MM.1S (cell line): ENCODE results near the gene MGA.

ENCODE experiments used
- CTCF ChIP-seq: fragments of 300-600 bp; sonication (generic); IDR thresholded peaks from 2 replicates; pipeline ENCODE4 v1.5.1; 2016; ENCODE audit warnings: antibody characterized with exemption, low read length, mixed read lengths
- EZH2 ChIP-seq: fragments of 300-600 bp; sonication (generic); optimal IDR thresholded peaks from 2 replicates; pipeline ENCODE3; 2017; ENCODE audit warnings: low read depth, mild to moderate bottlenecking, antibody characterized with exemption, low read length, mixed read lengths
- EZH2phosphoT487 ChIP-seq: fragments of 300-600 bp; sonication (generic); IDR thresholded peaks from 2 replicates; pipeline ENCODE4 v1.6.1; 2018; ENCODE audit warnings: antibody characterized with exemption, low read length

DNA sequence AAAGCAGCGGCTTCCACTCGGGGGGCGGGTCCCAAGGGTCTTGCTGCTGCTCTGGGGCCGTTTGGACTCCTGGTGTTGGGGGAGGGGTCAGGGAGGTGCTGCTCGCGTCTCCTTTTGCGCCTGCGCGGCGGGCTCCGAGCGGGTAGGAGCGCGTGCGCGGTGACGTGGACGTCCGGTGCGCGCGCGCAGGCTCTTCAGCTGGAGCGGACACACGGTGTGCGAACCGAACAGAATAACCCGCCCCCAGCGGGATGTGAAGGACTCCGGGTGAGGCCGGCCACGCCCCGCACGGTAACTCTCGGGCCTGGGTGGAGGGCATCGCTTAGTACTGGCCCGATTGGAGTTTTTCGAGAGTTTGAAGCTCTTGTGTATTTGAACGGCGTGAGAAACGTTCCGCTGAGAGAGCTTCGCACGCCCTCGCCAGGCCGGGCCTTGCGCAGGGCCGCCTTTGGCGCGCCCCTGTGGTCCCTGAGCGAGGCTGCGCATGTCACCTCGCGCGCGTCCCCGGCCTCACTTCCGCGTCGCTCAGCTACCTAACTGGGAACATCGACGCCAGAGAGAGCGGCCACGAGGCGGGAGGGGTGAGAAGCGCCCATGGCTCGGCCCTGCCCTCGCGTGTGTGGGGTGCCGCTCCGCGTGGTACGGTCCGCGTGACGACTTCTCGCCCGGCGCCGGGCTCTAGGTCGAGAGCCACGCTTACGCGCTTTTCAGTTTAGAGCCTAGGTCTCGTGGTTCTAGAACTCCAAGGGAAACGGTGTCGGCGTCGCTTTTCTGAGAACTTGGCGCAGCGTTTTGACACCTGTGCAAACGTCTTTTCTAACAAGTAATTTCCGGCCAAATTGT lies at the start of gene MGA:
- TF ChIP-seq CTCF (no peak; the same call in 1 of the 2 replicates), EZH2phosphoT487 (no peak), EZH2 (no peak)
